GM19468 (cell line): ENCODE measurements around the gene ADGRL3.
"Not testable (repeated sequence)": the region's sequence is repeated elsewhere in the genome, so short reads cannot be mapped to it uniquely, and the experiment has no call there.

ENCODE experiments used
- ATAC-seq: cut with Tn5 transposase; IDR thresholded peaks from one replicate; pipeline ENCODE4 v1.9.1; 2021; ENCODE audit warnings: mild to moderate bottlenecking, moderate library complexity, moderate number of reproducible peaks; ENCODE audit not compliant: unreplicated experiment; ENCODE audit errors: extremely low read depth

Gene ADGRL3

DNA sequence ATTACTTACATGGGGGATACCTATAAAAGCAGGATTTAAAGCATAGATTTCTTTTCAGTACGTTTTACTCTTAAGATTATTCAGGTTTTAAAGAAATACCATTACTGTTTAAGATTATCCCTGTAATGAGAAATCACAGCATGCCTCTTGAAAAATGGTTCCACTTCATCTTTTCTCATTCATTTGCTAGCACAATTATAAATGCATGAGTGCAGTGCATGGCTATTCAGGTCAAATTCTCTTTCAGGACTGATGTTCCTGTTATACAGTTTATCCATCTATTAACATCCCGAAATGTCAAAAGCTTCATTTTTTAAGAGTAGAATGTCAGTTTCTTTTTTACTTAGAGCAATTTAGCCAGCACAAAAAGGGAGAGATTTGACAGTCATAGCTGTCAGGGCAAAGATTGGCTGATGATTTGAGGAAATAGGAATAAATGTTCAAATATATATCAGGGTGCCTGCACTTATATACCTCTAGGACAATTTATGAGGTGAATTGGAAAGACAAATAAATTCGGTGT lies 135.2 kb downstream of the ADGRL3 start:
- ATAC-seq, result no peak

DNA sequence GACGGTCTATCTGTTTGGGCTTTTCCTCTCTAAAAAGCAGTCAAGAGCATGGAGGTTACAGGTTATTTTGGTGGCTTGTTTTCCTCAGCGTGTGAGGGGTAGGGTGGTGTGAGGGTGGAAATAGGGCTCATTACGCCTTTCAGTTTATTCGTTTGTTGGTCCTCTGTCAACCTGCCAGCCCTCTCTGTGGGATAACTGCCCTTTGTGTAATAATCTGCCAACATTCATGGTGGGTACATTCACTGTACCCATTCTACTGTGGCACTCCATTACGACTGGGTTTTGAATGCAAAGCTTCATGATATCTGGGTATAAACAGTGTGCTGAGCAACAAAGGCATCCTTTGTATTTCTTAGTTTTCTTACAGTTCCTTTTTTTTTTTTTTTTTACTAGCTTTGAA lies 136.4 kb downstream of the ADGRL3 start:
- no peak for ATAC-seq

DNA sequence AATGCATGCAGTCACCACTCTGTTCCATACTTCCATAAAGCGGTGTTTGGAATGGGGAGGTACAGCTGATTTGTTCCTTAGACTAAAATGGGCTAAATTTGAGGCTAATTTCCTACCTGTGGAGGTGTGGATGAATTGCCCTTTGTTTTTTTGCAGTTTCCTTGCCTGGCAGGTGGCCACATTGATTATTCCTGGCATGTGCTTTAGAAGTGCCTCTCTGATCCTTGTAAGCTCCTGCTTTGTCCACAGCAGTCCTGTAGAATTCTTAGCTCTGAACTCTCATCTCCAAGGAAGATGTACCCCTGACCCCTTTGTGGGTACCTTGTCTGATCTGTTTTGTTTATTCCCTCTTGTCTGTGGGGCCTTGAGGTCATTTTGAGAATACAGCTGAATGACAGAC lies 136.8 kb downstream of the ADGRL3 start:
- ATAC-seq, result no peak

GRCh38 chr4:61342061-61342460 lies 141.9 kb downstream of the ADGRL3 start:
- ATAC-seq, result no peak

- no peak for ATAC-seq
Measured at GRCh38 chr4:61350932-61351331, 150.8 kb downstream of the ADGRL3 start.

- no peak for ATAC-seq
Measured at GRCh38 chr4:61356696-61357095, 156.6 kb downstream of the ADGRL3 start.

- no peak for ATAC-seq
Measured at GRCh38 chr4:61359301-61359700, 159.2 kb downstream of the ADGRL3 start.

DNA sequence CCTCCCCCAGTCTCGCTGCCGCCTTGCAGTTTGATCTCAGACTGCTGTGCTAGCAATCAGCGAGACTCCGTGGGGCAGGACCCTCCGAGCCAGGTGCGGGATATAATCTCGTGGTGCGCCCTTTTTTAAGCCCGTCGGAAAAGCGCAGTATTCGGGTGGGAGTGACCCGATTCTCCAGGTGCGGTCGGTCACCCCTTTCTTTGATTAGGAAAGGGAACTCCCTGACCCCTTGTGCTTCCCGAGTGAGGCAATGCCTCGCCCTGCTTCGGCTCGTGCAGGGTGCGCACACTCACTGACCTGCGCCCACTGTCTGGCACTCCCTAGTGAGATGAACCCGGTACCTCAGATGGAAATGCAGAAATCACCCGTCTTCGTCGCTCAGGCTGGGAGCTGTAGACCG lies 172.7 kb downstream of the ADGRL3 start:
- not testable (repeated sequence) for ATAC-seq

DNA sequence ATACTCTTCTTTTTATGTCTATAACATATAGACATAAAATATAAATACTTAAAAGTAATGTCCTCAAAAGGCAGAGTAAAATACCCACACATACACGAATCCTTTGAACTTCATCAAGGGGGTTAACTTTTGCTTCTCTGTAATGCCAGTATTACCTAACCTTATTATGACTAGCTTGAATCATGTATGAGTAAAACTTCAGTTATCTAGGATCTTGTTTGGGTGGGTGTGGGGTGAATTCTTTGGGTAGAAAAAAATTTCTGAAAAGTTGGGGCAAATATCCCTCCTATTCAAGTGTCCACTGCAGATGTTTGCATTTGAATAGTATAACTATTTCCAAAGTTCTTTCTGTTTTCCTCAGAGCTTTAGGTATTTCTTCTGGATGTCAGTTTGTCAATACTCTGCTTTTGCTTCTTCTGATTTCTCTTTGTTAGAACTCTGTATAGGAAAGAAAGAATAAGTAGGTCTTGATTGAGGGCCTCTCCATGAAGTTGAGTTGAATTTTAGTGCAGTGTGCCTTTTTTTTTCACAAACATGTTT lies 173.8 kb downstream of the ADGRL3 start:
- ATAC-seq, result no peak

DNA sequence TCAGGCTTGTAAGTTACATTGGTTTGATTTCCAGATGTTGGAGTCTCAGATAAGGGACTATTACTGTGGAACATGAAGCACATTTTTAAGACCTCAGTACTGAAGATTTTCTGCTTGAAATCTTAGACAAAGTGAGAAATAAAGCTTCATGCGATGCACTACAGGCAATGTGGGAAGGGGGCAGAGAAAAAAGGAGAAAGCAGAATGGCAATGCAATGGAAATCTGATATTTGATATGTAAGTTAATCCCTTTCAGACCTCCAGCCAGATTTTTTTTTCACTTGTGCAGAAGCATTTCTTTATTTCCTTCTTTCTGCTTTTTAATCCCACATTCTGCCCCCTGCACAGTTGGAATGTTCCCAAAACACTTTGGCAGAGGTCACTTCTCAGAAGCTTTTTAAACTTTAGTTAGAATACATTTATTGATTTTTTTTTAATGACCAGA lies 174.3 kb downstream of the ADGRL3 start:
- ATAC-seq, result no peak

DNA sequence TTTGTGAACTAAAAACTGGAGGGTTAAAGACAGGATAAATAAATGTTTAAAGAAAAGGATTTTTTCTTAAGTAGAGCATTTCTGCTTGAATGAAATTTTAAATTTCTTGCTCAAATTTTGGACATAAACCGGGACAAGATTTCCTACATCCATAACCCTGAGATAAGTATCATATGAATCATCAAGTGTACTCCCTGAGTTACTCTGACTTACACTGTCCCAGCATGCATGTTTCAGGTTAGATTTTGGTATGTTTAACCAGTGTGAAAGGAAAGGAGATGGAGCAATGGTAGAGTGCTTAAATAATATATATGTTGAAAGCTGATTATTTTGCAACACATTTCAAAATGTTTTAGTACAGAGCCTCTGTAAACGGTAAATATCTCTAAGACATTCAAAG lies 175.2 kb downstream of the ADGRL3 start:
- no peak for ATAC-seq

DNA sequence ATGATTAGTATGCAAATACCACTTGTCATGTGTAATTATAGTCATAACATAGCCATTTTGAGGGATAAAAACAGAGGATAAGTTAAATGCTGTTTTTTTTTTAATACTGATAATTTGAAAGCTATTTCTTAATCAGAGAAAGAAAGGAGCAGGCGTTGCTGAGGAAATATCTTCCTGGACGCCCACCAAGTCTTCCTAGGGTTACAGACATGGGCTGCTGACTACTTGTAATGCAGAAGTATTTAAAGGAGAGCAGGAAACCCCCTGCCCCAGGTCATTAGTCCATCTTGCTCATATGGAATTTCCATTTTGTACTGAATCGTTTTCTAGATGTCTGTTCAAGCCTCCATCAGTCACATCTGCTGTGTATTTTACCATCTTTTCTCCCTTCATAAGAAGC lies 176.2 kb downstream of the ADGRL3 start:
- no peak for ATAC-seq

DNA sequence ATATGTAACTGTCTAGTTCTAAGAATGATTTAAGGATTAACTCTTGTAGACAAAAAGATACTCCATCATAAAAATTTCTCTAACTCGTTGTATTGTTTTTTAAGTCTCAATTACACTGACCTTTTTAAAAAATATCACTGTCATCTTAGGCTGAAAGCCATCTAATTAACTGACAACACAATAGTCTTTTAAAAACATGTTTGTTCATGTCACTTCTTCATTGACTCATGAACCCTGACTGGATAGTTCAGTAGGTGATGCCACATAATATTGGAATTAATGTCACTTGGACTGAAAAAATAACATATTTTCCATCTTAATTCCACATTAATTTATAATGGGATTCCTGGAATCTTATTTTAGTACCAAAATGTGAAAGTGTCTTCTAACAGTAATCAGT lies 179.3 kb downstream of the ADGRL3 start:
- ATAC-seq, result no peak

DNA sequence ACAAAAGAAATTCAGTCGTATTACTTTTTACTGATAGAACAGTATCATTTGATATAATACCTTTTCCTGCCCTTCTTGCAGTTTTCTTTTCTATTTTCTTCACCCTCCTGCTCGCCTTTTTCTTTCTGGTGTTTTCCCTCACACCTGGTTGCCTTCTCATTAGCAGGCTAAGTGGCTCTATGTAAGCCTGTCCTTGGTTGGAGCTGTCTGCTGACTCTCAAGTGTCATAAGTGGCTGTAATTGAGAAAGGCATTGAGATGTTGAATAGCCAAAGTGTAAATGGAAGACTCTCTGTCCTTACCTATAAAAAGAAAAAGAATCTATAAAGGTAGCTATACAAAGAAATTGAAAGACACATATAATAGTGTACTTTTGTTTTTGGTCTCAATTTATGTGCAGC lies 180.7 kb downstream of the ADGRL3 start:
- ATAC-seq, result no peak

- ATAC-seq, result no peak
Measured at GRCh38 chr4:61385256-61385655, 185.1 kb downstream of the ADGRL3 start.

GRCh38 chr4:61387372-61387771 lies 187.2 kb downstream of the ADGRL3 start:
- not testable (repeated sequence) for ATAC-seq

GRCh38 chr4:61389640-61390039 lies 189.5 kb downstream of the ADGRL3 start:
- ATAC-seq, result no peak

- no peak for ATAC-seq
Measured at GRCh38 chr4:61395754-61396153, 195.6 kb downstream of the ADGRL3 start.

- ATAC-seq, result no peak
Measured at GRCh38 chr4:61397174-61397573, 197.0 kb downstream of the ADGRL3 start.

DNA sequence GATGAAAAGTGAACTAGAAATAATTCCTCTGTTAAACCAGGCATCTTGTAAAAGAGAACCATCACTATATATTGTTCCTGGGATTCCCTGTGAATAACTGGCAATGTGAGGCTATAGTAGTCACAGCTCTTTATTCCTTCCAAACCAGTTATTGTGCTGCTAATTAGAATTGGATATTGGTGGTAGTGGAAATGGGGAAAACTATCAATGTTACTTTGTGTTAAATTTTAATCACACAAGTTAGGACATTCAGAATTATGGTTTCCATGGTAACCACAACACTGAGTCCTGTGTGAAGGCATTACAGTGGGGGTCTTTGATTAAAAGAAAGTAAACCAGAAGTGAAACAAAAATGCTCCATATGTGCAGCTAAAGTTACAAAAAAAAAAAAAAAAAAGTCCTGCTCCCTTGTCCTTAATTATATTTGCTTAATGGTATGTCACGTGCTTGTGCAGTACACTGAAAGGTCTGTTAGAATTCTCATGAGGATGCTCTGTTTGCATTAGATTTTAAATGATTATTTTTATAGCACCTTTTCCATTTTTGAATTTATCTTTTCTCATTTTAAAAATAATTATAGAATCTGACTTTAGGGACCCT lies 200.4 kb downstream of the ADGRL3 start:
- no peak for ATAC-seq

DNA sequence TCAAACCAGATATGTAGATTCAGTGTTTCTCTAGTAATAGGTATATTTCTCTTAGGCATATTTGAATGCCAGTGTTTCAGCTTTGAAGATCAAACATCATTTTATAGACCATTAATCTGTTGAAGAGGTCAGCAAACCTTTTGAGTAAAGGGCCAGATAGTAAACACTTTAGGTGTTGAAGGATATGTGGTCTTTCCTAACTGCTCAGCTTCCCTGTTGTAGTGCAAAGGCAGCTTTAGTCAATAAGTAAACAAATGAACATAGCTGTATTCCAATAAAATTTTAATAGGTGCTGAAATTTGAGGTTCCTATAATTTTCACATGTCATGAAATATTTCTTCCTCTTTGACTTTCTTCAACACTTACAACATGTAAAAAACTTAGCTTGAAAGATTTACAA lies 201.6 kb downstream of the ADGRL3 start:
- no peak for ATAC-seq

- ATAC-seq, result no peak
Measured at GRCh38 chr4:61405307-61405706, 205.2 kb downstream of the ADGRL3 start.
